Neural progenitor cell (in vitro differentiated cells): ENCODE data around the gene NAT9. TPM values are rescaled to one million over a fixed set of nuclear protein-coding genes. Genes with fewer than 3 reads are reported as not detected.

Experiments
- DNase-seq: peaks from one replicate; pipeline ENCODE4 v3.0.0-alpha.2; 2016; ENCODE audit warnings: low spot score
- H2AFZ ChIP-seq: fragments of 200-600 bp; sonication (generic); replicated peaks from 2 replicates; pipeline ENCODE4 v1.6.1; 2016; ENCODE audit warnings: antibody characterized with exemption
- H3F3A ChIP-seq: fragments of 200-600 bp; sonication (generic); 2 replicates; pipeline ENCODE4 v1.6.1; 2016; ENCODE audit warnings: antibody characterized with exemption, low read depth
- H3K27ac ChIP-seq: fragments of 200-600 bp; sonication (generic); 2 replicates; pipeline ENCODE4 v1.5.1; 2016; ENCODE audit warnings: mild to moderate bottlenecking
- H3K27me3 ChIP-seq: fragments of 200-600 bp; sonication (generic); 2 replicates; pipeline ENCODE4 v1.6.1; 2016; ENCODE audit warnings: mild to moderate bottlenecking, moderate library complexity
- H3K36me3 ChIP-seq: fragments of 200-600 bp; sonication (generic); 2 replicates; pipeline ENCODE4 v1.5.1; 2016
- H3K4me1 ChIP-seq: fragments of 200-600 bp; sonication (generic); 2 replicates; pipeline ENCODE4 v1.6.1; 2016; ENCODE audit warnings: mixed run types
- H3K4me2 ChIP-seq: fragments of 200-600 bp; sonication (generic); 2 replicates; pipeline ENCODE4 v1.6.1; 2016
- H3K4me3 ChIP-seq: fragments of 200-600 bp; sonication (generic); 2 replicates; pipeline ENCODE4 v1.5.1; 2016
- H3K79me2 ChIP-seq: fragments of 200-600 bp; sonication (generic); 2 replicates; pipeline ENCODE4 v1.6.1; 2016; ENCODE audit warnings: low read depth
- H3K9ac ChIP-seq: fragments of 200-600 bp; sonication (generic); 2 replicates; pipeline ENCODE4 v1.6.1; 2016
- H3K9me3 ChIP-seq: fragments of 200-600 bp; sonication (generic); 2 replicates; pipeline ENCODE4 v1.5.1; 2016; ENCODE audit warnings: low read depth
- H4K20me1 ChIP-seq: fragments of 200-600 bp; sonication (generic); 2 replicates; pipeline ENCODE4 v1.6.1; 2016; ENCODE audit warnings: low read depth
- H3K27ac Mint-ChIP-seq: 3 replicates; pipeline ENCODE4 v1.8.0; 2021; ENCODE audit warnings: mixed read lengths
- H3K27me3 Mint-ChIP-seq: 2 replicates; pipeline ENCODE4 v1.8.0; 2022; ENCODE audit warnings: low read depth, mild to moderate bottlenecking, inconsistent platforms, moderate library complexity, mixed read lengths; ENCODE audit not compliant: insufficient read depth
- H3K36me3 Mint-ChIP-seq: 3 replicates; pipeline ENCODE4 v1.8.0; 2021; ENCODE audit warnings: mixed read lengths
- H3K4me1 Mint-ChIP-seq: 3 replicates; pipeline ENCODE4 v1.8.0; 2021; ENCODE audit warnings: mixed read lengths
- H3K4me3 Mint-ChIP-seq: 3 replicates; pipeline ENCODE4 v1.8.0; 2021; ENCODE audit warnings: mild to moderate bottlenecking, moderate library complexity, mixed read lengths
- H3K9me3 Mint-ChIP-seq: 3 replicates; pipeline ENCODE4 v1.8.0; 2020; ENCODE audit warnings: mixed read lengths
- CTCF ChIP-seq: fragments of 200-600 bp; sonication (generic); IDR thresholded peaks from 2 replicates; pipeline ENCODE4 v1.5.1; 2017; ENCODE audit warnings: antibody characterized with exemption, mild to moderate bottlenecking
- EZH2 ChIP-seq: fragments of 200-600 bp; sonication (generic); IDR thresholded peaks from 2 replicates; pipeline ENCODE4 v1.6.1; 2017; ENCODE audit warnings: antibody characterized with exemption, mild to moderate bottlenecking, moderate library complexity
- EZH2phosphoT487 ChIP-seq: fragments of 200-600 bp; sonication (generic); IDR thresholded peaks from 2 replicates; pipeline ENCODE4 v1.6.1; 2017; ENCODE audit warnings: antibody characterized with exemption
- total RNA-seq: library from RNA; depleted of rRNA; stranded (reverse); fragments of >200 nt; gene quantifications from 2 replicates; pipeline ENCODE4 v1.2.3, GENCODE V29; 2015; ENCODE audit warnings: low replicate concordance

Gene NAT9
- total RNA-seq, 1 donor from 2014 or later: 75.3 TPM

- Mint-ChIP-seq H3K27me3 (peaks cover 6% of the 10 kb centered on the region), H3K4me3 (no peak overlapping the region), H3K4me1 (peaks cover 31% of the 10 kb centered on the region), H3K36me3 (peaks cover 12% of the 10 kb centered on the region), H3K9me3 (no peaks in the 10 kb centered on the region), H3K27ac (no peak overlapping the region)
- peaks cover 69% of the 10 kb centered on the region for H4K20me1 ChIP-seq
- H3K27me3 ChIP-seq: no peaks in the 10 kb centered on the region
- peaks cover 30% of the 10 kb centered on the region for H3F3A ChIP-seq
- peaks cover 99% of the 10 kb centered on the region for H3K79me2 ChIP-seq
- H3K9ac ChIP-seq: no peak overlapping the region
- H3K4me3 ChIP-seq: no peak overlapping the region
- H3K4me1 ChIP-seq: peaks cover 52% of the 10 kb centered on the region
- no peaks in the 10 kb centered on the region for H3K9me3 ChIP-seq
- no peaks in the 10 kb centered on the region for H3K36me3 ChIP-seq
- TF ChIP-seq EZH2phosphoT487: no peak
- no peak for TF ChIP-seq CTCF
- TF ChIP-seq EZH2: no peak
- DNase-seq: no peak
- H2AFZ ChIP-seq: no peak overlapping the region
- H3K27ac ChIP-seq: no peak overlapping the region
- no peak overlapping the region for H3K4me2 ChIP-seq
These were observed 19.3 kb downstream of the NAT9 start for GRCh38 chr17:74756891-74757290.

- H3K27ac Mint-ChIP-seq: no peak overlapping the region
These were observed 20.6 kb downstream of the NAT9 start for GRCh38 chr17:74755533-74755932.

GRCh38 chr17:74754832-74755231, 21.3 kb downstream of the NAT9 start:
- TF ChIP-seq EZH2: no peak
- TF ChIP-seq EZH2phosphoT487: no peak
- DNase-seq: no peak
- Histone ChIP-seq H3K9ac (no peak overlapping the region), H3K4me2 (no peak overlapping the region), H2AFZ (no peak overlapping the region), H3K27me3 (no peaks in the 10 kb centered on the region), H3K79me2 (peaks cover 100% of the 10 kb centered on the region), H3K9me3 (no peaks in the 10 kb centered on the region), H3F3A (peaks cover 22% of the 10 kb centered on the region), H3K36me3 (no peaks in the 10 kb centered on the region), H3K4me3 (no peak overlapping the region), H3K4me1 (peaks cover 50% of the 10 kb centered on the region), H4K20me1 (peaks cover 80% of the 10 kb centered on the region), H3K27ac (no peak overlapping the region)
- no peak overlapping the region for H3K4me3 Mint-ChIP-seq
- H3K9me3 Mint-ChIP-seq: no peaks in the 10 kb centered on the region
- H3K27me3 Mint-ChIP-seq: peaks cover 8% of the 10 kb centered on the region
- no peak overlapping the region for H3K27ac Mint-ChIP-seq
- H3K36me3 Mint-ChIP-seq: peaks cover 13% of the 10 kb centered on the region
- H3K4me1 Mint-ChIP-seq: peaks cover 27% of the 10 kb centered on the region

More at GRCh38 chr17:74755533-74755932, 20.6 kb downstream of the NAT9 start:
- Mint-ChIP-seq H3K36me3 (peaks cover 12% of the 10 kb centered on the region), H3K9me3 (no peaks in the 10 kb centered on the region), H3K4me1 (peaks cover 28% of the 10 kb centered on the region), H3K27me3 (peaks cover 8% of the 10 kb centered on the region), H3K4me3 (no peak overlapping the region)
- peaks cover 51% of the 10 kb centered on the region for H3K4me1 ChIP-seq
- H4K20me1 ChIP-seq: peaks cover 78% of the 10 kb centered on the region
- no peak for DNase-seq
- H3K27me3 ChIP-seq: no peaks in the 10 kb centered on the region
- no peak overlapping the region for H3K9ac ChIP-seq
- no peak for TF ChIP-seq EZH2
- TF ChIP-seq CTCF: no peak
- no peak for TF ChIP-seq EZH2phosphoT487
- H3K36me3 ChIP-seq: no peaks in the 10 kb centered on the region
- H3F3A ChIP-seq: peaks cover 29% of the 10 kb centered on the region
- H3K27ac ChIP-seq: no peak overlapping the region
- no peak overlapping the region for H3K4me3 ChIP-seq
- H3K79me2 ChIP-seq: peaks cover 99% of the 10 kb centered on the region
- no peak overlapping the region for H2AFZ ChIP-seq
- H3K4me2 ChIP-seq: no peak overlapping the region
- H3K9me3 ChIP-seq: no peaks in the 10 kb centered on the region

- no peak overlapping the region for H3K27ac Mint-ChIP-seq
These were observed 23.2 kb downstream of the NAT9 start for GRCh38 chr17:74752822-74753401.

More at GRCh38 chr17:74752822-74753401, 23.2 kb downstream of the NAT9 start:
- Histone ChIP-seq H3K36me3 (no peaks in the 10 kb centered on the region), H4K20me1 (peaks cover 74% of the 10 kb centered on the region), H3K4me1 (peaks cover 33% of the 10 kb centered on the region), H3K9ac (no peak overlapping the region), H2AFZ (no peak overlapping the region), H3K4me3 (no peak overlapping the region), H3K9me3 (no peaks in the 10 kb centered on the region), H3F3A (peaks cover 15% of the 10 kb centered on the region), H3K27ac (no peak overlapping the region), H3K4me2 (no peak overlapping the region), H3K79me2 (peaks cover 94% of the 10 kb centered on the region), H3K27me3 (no peaks in the 10 kb centered on the region)
- DNase-seq: no peak
- Mint-ChIP-seq H3K4me3 (no peak overlapping the region), H3K4me1 (peaks cover 22% of the 10 kb centered on the region), H3K36me3 (peaks cover 15% of the 10 kb centered on the region), H3K9me3 (no peaks in the 10 kb centered on the region), H3K27me3 (peaks cover 8% of the 10 kb centered on the region)
- no peak for TF ChIP-seq EZH2phosphoT487
- no peak for TF ChIP-seq EZH2
- TF ChIP-seq CTCF: no peak
